ENCODE measurements around the gene GLTP. TPM values are rescaled to one million over a fixed set of nuclear protein-coding genes. Genes with fewer than 3 reads are reported as not detected.

GLTP gene
- total and polyA plus RNA-seq, 4 donors = 8.5 to 12.8 (median 8.7) TPM

- DNase-seq (ENCODE audit: low spot score) = no peak
- Histone ChIP-seq H3K27ac (ENCODE audit: low read depth in 1 of 2, low read length in 2 of 2) (no peak overlapping the region), H3K9ac (ENCODE audit: low read depth in 1 of 2, low read length in 2 of 2) (no peak overlapping the region), H3K4me1 (ENCODE audit: control insufficient read depth in 4 of 4, insufficient read depth in 4 of 4, low read length in 3 of 4) (peaks cover 0 to 6% (median 0%) of the 10 kb centered on the region in 4 donors), H3K9me3 (ENCODE audit: control insufficient read depth in 4 of 4, low read length in 3 of 4) (no peaks in the 10 kb centered on the region), H3K27me3 (ENCODE audit: control insufficient read depth in 4 of 4, insufficient read depth in 4 of 4, low read length in 3 of 4) (no peaks in the 10 kb centered on the region), H3K36me3 (ENCODE audit: control insufficient read depth in 4 of 4, insufficient read depth in 3 of 4, low read depth in 1 of 4, low read length in 3 of 4) (no peaks in the 10 kb centered on the region), H3K4me3 (ENCODE audit: low read depth in 1 of 3, low read length in 3 of 3) (no peak overlapping the region)
- no peak for TF ChIP-seq NR2F2 (IDR thresholded peaks at IDR 0.05)
- 83% methylated on average over 2 of the region's 2 CpGs for WGBS
Measured at GRCh38 chr12:109870648-109871047, 9.7 kb downstream of the GLTP start.

DNA sequence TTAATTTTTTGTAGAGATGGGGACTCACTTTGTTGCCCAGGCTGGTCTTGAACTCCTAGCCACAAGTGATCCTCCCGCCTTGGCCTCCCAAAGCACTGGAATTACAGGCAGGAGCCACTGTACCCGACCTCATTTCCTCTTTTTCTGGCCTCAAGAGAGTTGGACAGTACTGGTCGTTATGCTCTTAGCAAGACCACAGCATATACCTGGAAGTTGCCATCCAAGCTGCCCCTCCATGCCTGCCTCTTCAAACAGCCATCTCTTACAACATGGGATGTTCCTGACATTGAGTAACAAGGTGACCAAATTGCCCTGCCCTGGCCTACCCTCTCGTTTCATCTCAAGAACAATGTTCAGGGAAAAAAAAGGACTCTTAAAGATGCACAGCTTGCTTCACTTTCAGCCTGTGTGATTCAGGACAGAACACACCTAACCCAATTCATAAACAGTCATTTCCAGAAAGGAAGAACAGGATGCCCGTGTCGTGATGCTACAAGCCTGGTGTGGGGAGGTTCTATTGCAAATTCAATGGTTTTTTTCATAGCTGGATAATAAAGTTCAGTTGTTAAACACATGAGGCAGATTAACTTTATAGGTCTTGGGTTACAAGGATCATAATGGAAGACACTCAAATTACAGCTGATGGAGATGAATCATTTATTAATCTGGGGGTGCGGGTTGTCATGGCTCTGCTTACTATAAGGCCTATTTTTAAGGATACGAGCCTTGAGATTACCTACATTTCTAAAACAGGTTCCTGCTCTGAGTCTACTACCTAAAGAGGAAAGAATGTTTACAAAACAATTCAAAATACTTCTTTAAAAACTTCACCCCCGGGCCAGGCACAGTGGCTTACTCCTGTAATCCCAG lies 11.9 kb downstream of the GLTP start:
- H3K9ac ChIP-seq (ENCODE audit: low read depth in 1 of 2, low read length in 2 of 2) = no peak overlapping the region
- H3K27me3 ChIP-seq (ENCODE audit: control insufficient read depth in 4 of 4, insufficient read depth in 4 of 4, low read length in 3 of 4) = no peaks in the 10 kb centered on the region
- no peak overlapping the region for H3K27ac ChIP-seq (ENCODE audit: low read depth in 1 of 2, low read length in 2 of 2)
- TF ChIP-seq EGR1 (IDR thresholded peaks at IDR 0.05; ENCODE audit: low read depth in 2 of 2) (no peak), YY1 (IDR thresholded peaks at IDR 0.05) (no peak), FOXA1 (IDR thresholded peaks at IDR 0.05) (no peak), RAD21 (IDR thresholded peaks at IDR 0.05) (no peak), RXRA (IDR thresholded peaks at IDR 0.05) (no peak), SP1 (IDR thresholded peaks at IDR 0.05) (no peak), ATF3 (IDR thresholded peaks at IDR 0.05) (no peak), HNF4A (conservative IDR thresholded peaks at IDR 0.05) (no peak), NR2F2 (IDR thresholded peaks at IDR 0.05) (no peak), CTCF (IDR thresholded peaks at IDR 0.05; ENCODE audit: low read depth, low read length, missing input control) (no peak), GABPA (IDR thresholded peaks at IDR 0.05 in 1 of 2, conservative IDR thresholded peaks at IDR 0.05 in 1 of 2) (no peak)
- TF ChIP-seq, protein P1, sequence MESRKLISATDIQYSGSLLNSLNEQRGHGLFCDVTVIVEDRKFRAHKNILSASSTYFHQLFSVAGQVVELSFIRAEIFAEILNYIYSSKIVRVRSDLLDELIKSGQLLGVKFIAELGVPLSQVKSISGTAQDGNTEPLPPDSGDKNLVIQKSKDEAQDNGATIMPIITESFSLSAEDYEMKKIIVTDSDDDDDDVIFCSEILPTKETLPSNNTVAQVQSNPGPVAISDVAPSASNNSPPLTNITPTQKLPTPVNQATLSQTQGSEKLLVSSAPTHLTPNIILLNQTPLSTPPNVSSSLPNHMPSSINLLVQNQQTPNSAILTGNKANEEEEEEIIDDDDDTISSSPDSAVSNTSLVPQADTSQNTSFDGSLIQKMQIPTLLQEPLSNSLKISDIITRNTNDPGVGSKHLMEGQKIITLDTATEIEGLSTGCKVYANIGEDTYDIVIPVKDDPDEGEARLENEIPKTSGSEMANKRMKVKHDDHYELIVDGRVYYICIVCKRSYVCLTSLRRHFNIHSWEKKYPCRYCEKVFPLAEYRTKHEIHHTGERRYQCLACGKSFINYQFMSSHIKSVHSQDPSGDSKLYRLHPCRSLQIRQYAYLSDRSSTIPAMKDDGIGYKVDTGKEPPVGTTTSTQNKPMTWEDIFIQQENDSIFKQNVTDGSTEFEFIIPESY (IDR thresholded peaks at IDR 0.05) = no peak
- TF ChIP-seq, protein P2, sequence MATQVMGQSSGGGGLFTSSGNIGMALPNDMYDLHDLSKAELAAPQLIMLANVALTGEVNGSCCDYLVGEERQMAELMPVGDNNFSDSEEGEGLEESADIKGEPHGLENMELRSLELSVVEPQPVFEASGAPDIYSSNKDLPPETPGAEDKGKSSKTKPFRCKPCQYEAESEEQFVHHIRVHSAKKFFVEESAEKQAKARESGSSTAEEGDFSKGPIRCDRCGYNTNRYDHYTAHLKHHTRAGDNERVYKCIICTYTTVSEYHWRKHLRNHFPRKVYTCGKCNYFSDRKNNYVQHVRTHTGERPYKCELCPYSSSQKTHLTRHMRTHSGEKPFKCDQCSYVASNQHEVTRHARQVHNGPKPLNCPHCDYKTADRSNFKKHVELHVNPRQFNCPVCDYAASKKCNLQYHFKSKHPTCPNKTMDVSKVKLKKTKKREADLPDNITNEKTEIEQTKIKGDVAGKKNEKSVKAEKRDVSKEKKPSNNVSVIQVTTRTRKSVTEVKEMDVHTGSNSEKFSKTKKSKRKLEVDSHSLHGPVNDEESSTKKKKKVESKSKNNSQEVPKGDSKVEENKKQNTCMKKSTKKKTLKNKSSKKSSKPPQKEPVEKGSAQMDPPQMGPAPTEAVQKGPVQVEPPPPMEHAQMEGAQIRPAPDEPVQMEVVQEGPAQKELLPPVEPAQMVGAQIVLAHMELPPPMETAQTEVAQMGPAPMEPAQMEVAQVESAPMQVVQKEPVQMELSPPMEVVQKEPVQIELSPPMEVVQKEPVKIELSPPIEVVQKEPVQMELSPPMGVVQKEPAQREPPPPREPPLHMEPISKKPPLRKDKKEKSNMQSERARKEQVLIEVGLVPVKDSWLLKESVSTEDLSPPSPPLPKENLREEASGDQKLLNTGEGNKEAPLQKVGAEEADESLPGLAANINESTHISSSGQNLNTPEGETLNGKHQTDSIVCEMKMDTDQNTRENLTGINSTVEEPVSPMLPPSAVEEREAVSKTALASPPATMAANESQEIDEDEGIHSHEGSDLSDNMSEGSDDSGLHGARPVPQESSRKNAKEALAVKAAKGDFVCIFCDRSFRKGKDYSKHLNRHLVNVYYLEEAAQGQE (IDR thresholded peaks at IDR 0.05) = no peak
- TF ChIP-seq, protein P3, sequence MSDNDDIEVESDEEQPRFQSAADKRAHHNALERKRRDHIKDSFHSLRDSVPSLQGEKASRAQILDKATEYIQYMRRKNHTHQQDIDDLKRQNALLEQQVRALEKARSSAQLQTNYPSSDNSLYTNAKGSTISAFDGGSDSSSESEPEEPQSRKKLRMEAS (IDR thresholded peaks at IDR 0.05) = no peak
- no peaks in the 10 kb centered on the region for H3K9me3 ChIP-seq (ENCODE audit: control insufficient read depth in 4 of 4, low read length in 3 of 4)
- H3K4me3 ChIP-seq (ENCODE audit: low read depth in 1 of 3, low read length in 3 of 3) = no peak overlapping the region
- no peak for DNase-seq (ENCODE audit: low spot score)
- no peaks in the 10 kb centered on the region for H3K36me3 ChIP-seq (ENCODE audit: control insufficient read depth in 4 of 4, insufficient read depth in 3 of 4, low read depth in 1 of 4, low read length in 3 of 4)
- 85% methylated on average over 9 of the region's 9 CpGs for WGBS
- H3K4me1 ChIP-seq (ENCODE audit: control insufficient read depth in 4 of 4, insufficient read depth in 4 of 4, low read length in 3 of 4) = peaks cover 9 to 19% (median 13%) of the 10 kb centered on the region in 4 donors
